Measurements from ENCODE around the gene ST8SIA3.
"Not testable (repeated sequence)": the region's sequence is repeated elsewhere in the genome, so short reads cannot be mapped to it uniquely, and the experiment has no call there.

Gene ST8SIA3

GRCh38 chr18:57366528-57367081, 14.2 kb downstream of the ST8SIA3 start:
- DNase-seq (ENCODE audit: low read depth in 2 of 2) = no peak

GRCh38 chr18:57372444-57372843, 20.1 kb downstream of the ST8SIA3 start:
- no peak for DNase-seq (ENCODE audit: low read depth in 2 of 2)

DNA sequence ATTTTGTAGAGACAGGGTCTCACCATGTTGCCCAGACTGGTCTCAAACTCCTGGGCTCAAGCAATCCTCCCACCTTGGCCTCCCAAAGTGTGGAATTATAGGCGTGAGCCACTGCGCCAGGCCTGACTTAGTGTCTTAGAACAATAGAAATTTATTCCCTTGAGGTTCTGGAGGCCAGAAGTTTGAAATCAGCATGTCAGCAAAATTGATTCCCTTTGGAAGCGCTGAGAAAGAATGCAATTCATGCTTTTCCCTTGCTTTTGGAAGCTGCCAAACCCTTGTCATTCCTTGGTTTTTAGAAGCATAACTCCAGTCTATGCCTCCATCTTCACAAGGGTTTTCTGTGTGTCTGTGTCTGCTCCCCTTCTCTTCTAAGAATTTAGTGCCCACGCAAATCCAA, 20.7 kb downstream of the ST8SIA3 start:
- DNase-seq (ENCODE audit: low read depth in 2 of 2) = no peak

DNA sequence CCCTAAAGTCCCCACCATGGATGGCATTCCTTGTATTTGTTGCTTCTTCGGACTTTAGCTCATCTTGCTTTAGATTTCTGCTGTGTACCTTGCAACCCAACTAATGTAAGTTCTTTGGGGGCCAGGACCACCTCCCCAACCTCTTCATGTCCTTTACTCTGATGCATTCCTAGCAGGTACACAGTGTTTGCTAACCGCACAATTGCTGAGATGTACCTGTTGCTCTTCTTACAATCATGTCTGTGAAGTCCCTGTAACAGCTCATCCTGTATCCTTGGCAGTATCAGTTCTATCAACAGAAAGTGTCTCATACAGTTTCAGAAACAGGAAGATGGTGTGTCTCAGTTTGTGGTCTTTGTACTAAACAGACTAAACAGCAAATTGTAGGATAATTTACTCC, 24.1 kb downstream of the ST8SIA3 start:
- DNase-seq (ENCODE audit: low read depth in 2 of 2) = no peak

DNA sequence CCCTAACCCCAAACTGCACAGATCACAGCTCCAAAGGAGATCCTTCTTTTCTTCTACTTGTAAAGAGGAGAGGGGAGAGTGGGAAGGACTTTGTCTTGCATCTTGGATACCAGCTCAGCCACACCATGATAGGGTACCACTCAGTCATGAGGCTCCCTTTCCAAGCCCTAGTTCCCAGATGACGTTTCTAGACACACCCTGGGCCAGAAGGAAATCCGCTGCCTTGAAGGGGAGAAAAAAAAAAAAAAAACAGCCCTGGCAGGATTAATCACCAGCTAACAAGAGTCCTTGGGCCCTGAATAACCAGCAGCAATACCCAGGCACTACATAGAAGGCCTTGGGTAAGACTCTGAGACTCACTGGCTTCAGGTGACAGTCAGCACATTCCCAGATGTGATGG, 36.9 kb downstream of the ST8SIA3 start:
- no peak for DNase-seq (ENCODE audit: low read depth in 2 of 2)

DNA sequence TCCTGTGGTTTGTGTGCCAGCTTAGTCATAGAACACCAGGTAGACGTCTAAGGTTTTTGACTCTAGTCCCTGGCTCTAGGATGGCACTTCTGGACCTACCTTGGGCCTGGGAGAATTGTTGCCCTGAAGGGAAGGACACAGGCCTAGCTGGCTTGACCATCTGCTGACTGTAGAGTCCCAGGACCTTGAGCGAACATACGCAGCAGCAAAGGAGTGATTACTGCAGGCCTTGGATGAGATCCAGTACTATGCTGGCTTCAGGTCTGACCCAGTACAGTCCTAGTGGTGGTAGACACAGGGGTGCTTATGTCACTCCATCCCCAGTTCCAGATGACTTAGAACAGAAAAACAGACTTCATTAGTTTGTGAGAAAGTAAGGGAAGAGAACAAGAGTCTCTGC, 37.7 kb downstream of the ST8SIA3 start:
- no peak for DNase-seq (ENCODE audit: low read depth in 2 of 2)

GRCh38 chr18:57394749-57395148, 42.4 kb downstream of the ST8SIA3 start:
- not testable (repeated sequence) for DNase-seq (ENCODE audit: low read depth in 2 of 2)

GRCh38 chr18:57396831-57397230, 44.5 kb downstream of the ST8SIA3 start:
- not testable (repeated sequence) for DNase-seq (ENCODE audit: low read depth in 2 of 2)

GRCh38 chr18:57397440-57398132, 45.2 kb downstream of the ST8SIA3 start:
- no peak for DNase-seq (ENCODE audit: low read depth in 2 of 2)

DNA sequence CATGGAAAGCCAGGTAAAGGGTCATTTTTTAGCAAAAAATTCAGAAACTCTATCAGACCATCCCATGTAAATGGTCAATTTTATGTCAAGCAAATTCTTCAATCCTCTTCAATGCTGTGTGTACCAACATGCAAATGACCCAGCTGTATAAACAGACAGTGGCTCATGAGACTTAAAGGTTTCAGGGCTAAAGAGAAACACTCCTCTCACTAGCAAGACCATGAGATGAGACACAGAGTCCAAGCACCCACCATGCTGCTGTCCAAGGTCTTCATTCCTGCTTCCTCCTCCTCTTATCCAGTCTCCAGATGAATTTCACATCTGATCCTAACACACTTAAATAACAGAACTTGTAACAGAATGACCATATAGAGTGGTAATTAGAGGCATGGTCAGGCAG, 52.0 kb downstream of the ST8SIA3 start:
- DNase-seq (ENCODE audit: low read depth in 2 of 2) = no peak

GRCh38 chr18:57409650-57410049, 57.3 kb downstream of the ST8SIA3 start:
- DNase-seq (ENCODE audit: low read depth in 2 of 2) = no peak

DNA sequence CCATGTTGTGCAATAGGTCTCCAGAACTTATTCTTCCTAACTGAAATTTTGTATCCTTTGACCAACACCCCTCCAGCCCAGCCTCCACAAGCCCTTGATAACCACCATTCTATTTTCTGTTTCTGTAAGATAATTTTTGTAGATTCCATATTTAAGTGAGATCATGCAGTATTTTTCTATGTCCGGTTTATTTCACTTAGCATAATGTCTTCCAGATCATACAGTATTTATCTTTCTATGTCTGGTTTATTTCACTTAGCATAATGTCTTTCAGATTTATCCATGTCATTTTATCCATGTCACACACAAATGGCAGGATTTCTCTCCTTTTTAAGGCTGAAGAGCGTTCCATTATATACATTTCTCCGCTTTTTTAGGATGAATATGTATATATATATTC, 58.4 kb downstream of the ST8SIA3 start:
- no peak for DNase-seq (ENCODE audit: low read depth in 2 of 2)

DNA sequence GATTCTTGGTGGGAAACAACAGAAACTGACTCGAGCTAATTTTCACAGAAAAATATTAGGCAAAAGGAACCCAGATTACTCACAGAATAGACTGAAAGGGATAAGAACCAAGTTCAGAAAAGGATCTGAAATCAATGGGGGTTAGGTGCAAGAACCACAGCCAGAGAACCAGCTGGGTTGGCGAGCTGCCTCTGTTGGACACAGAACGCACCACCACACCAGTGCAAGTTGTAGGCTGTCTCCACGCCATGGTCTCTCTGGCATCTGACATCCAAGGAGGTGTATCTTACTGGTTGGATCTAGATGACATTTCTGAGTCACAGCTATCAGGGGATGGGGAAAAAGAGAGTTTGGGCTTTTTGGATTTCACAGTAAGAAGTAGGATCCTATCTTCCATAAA, 64.2 kb downstream of the ST8SIA3 start:
- DNase-seq (ENCODE audit: low read depth in 2 of 2) = no peak

Measured in stimulated activated CD8-positive, alpha-beta memory T cell treated with anti-CD3 and anti-CD28 coated beads, Interleukin-7, amount 100 ng/mL, for 1 hour (primary cell).